DND-41 (cell line): ENCODE measurements around the gene C14orf180.

Experiments
- EZH2 ChIP-seq: IDR thresholded peaks from 3 replicates; pipeline ENCODE4 v1.6.1; 2012; ENCODE audit warnings: borderline replicate concordance, low read depth, mild to moderate bottlenecking, moderate library complexity, low read length, inconsistent platforms; ENCODE audit not compliant: severe bottlenecking
- TF ChIP-seq, protein P1 (sequence below): IDR thresholded peaks from 2 replicates; pipeline ENCODE4 v1.5.1; 2012; ENCODE audit warnings: borderline replicate concordance, low read length, moderate library complexity, mild to moderate bottlenecking; ENCODE audit not compliant: poor library complexity, severe bottlenecking; ENCODE audit errors: extremely low read depth

GRCh38 chr14:104593241-104593701 is 13.7 kb downstream of the C14orf180 start:
- TF ChIP-seq, protein P1, sequence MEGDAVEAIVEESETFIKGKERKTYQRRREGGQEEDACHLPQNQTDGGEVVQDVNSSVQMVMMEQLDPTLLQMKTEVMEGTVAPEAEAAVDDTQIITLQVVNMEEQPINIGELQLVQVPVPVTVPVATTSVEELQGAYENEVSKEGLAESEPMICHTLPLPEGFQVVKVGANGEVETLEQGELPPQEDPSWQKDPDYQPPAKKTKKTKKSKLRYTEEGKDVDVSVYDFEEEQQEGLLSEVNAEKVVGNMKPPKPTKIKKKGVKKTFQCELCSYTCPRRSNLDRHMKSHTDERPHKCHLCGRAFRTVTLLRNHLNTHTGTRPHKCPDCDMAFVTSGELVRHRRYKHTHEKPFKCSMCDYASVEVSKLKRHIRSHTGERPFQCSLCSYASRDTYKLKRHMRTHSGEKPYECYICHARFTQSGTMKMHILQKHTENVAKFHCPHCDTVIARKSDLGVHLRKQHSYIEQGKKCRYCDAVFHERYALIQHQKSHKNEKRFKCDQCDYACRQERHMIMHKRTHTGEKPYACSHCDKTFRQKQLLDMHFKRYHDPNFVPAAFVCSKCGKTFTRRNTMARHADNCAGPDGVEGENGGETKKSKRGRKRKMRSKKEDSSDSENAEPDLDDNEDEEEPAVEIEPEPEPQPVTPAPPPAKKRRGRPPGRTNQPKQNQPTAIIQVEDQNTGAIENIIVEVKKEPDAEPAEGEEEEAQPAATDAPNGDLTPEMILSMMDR = no peak
- TF ChIP-seq EZH2 = no peak
